Measurements from ENCODE around the gene TASP1.
"Not testable (repeated sequence)": the region's sequence is repeated elsewhere in the genome, so short reads cannot be mapped to it uniquely, and the experiment has no call there.

The TASP1 gene

GRCh38 chr20:13626724-13627123, 12.0 kb downstream of the TASP1 start:
- Mint-ChIP-seq H3K27ac (no peak overlapping the region), H3K27me3 (no peaks in the 10 kb centered on the region), H3K36me3 (ENCODE audit: low read depth) (peaks cover 16% of the 10 kb centered on the region), H3K9me3 (no peaks in the 10 kb centered on the region), H3K4me3 (no peak overlapping the region), H3K4me1 (ENCODE audit: low read depth) (no peaks in the 10 kb centered on the region)
- intact Hi-C loops (cut with micrococcal nuclease) = no loop called here

- no peak overlapping the region for H3K27ac Mint-ChIP-seq
- no peaks in the 10 kb centered on the region for H3K9me3 Mint-ChIP-seq
- intact Hi-C loops (cut with micrococcal nuclease) = no loop called here
- H3K36me3 Mint-ChIP-seq (ENCODE audit: low read depth) = peaks cover 16% of the 10 kb centered on the region
- no peak overlapping the region for H3K4me3 Mint-ChIP-seq
- no peaks in the 10 kb centered on the region for H3K4me1 Mint-ChIP-seq (ENCODE audit: low read depth)
- H3K27me3 Mint-ChIP-seq = no peaks in the 10 kb centered on the region
These were observed 13.3 kb downstream of the TASP1 start for GRCh38 chr20:13625304-13625979.

- peaks cover 25% of the 10 kb centered on the region for H3K36me3 Mint-ChIP-seq (ENCODE audit: low read depth)
- intact Hi-C loops (cut with micrococcal nuclease) = loop anchor here (10.0 kb wide), 1 partner anchor 155 kb away; no protein-coding TSS in a partner anchor
These were observed 19.3 kb downstream of the TASP1 start for GRCh38 chr20:13619415-13619814.

GRCh38 chr20:13618456-13618855, 20.3 kb downstream of the TASP1 start:
- not testable (repeated sequence) for H3K27ac Mint-ChIP-seq; H3K4me3 Mint-ChIP-seq; H3K4me1 Mint-ChIP-seq (ENCODE audit: low read depth); H3K27me3 Mint-ChIP-seq; H3K9me3 Mint-ChIP-seq
- H3K36me3 Mint-ChIP-seq (ENCODE audit: low read depth) = peaks cover 25% of the 10 kb centered on the region
- intact Hi-C loops (cut with micrococcal nuclease) = loop anchor here (10.0 kb wide), 1 partner anchor 156 kb away; no protein-coding TSS in a partner anchor

More at GRCh38 chr20:13619415-13619814, 19.3 kb downstream of the TASP1 start:
- not testable (repeated sequence) for H3K4me1 Mint-ChIP-seq (ENCODE audit: low read depth); H3K27ac Mint-ChIP-seq; H3K9me3 Mint-ChIP-seq; H3K4me3 Mint-ChIP-seq; H3K27me3 Mint-ChIP-seq

- not testable (repeated sequence) for H3K4me1 Mint-ChIP-seq (ENCODE audit: low read depth); H3K27ac Mint-ChIP-seq; H3K27me3 Mint-ChIP-seq; H3K4me3 Mint-ChIP-seq; H3K9me3 Mint-ChIP-seq
- peaks cover 23% of the 10 kb centered on the region for H3K36me3 Mint-ChIP-seq (ENCODE audit: low read depth)
- intact Hi-C loops (cut with micrococcal nuclease) = loop anchor here (10.0 kb wide), 1 partner anchor 157 kb away; no protein-coding TSS in a partner anchor
These were observed 21.1 kb downstream of the TASP1 start for GRCh38 chr20:13617585-13617984.

GRCh38 chr20:13616713-13617112, 22.0 kb downstream of the TASP1 start:
- not testable (repeated sequence) for H3K27me3 Mint-ChIP-seq; H3K4me1 Mint-ChIP-seq (ENCODE audit: low read depth); H3K4me3 Mint-ChIP-seq; H3K9me3 Mint-ChIP-seq; H3K27ac Mint-ChIP-seq
- intact Hi-C loops (cut with micrococcal nuclease) = loop anchor here (10.0 kb wide), 1 partner anchor 158 kb away; no protein-coding TSS in a partner anchor
- peaks cover 19% of the 10 kb centered on the region for H3K36me3 Mint-ChIP-seq (ENCODE audit: low read depth)

- H3K27ac Mint-ChIP-seq = no peak overlapping the region
- peaks cover 17% of the 10 kb centered on the region for H3K36me3 Mint-ChIP-seq (ENCODE audit: low read depth)
- no peaks in the 10 kb centered on the region for H3K4me1 Mint-ChIP-seq (ENCODE audit: low read depth)
- H3K9me3 Mint-ChIP-seq = no peaks in the 10 kb centered on the region
- H3K4me3 Mint-ChIP-seq = no peak overlapping the region
- intact Hi-C loops (cut with micrococcal nuclease) = loop anchor here (10.0 kb wide), 1 partner anchor 161 kb away; no protein-coding TSS in a partner anchor
- H3K27me3 Mint-ChIP-seq = no peaks in the 10 kb centered on the region
These were observed 24.8 kb downstream of the TASP1 start for GRCh38 chr20:13613917-13614316.

- no peak overlapping the region for H3K27ac Mint-ChIP-seq
- no peaks in the 10 kb centered on the region for H3K9me3 Mint-ChIP-seq
- no peaks in the 10 kb centered on the region for H3K27me3 Mint-ChIP-seq
- H3K4me3 Mint-ChIP-seq = no peak overlapping the region
- peaks cover 22% of the 10 kb centered on the region for H3K36me3 Mint-ChIP-seq (ENCODE audit: low read depth)
- intact Hi-C loops (cut with micrococcal nuclease) = loop anchor here (10.0 kb wide), 1 partner anchor 163 kb away; no protein-coding TSS in a partner anchor
- H3K4me1 Mint-ChIP-seq (ENCODE audit: low read depth) = no peaks in the 10 kb centered on the region
These were observed 27.1 kb downstream of the TASP1 start for GRCh38 chr20:13611611-13612125.

GRCh38 chr20:13610184-13610583, 28.5 kb downstream of the TASP1 start:
- Mint-ChIP-seq H3K27ac (no peak overlapping the region), H3K27me3 (no peaks in the 10 kb centered on the region), H3K4me1 (ENCODE audit: low read depth) (no peaks in the 10 kb centered on the region), H3K36me3 (ENCODE audit: low read depth) (peaks cover 15% of the 10 kb centered on the region), H3K4me3 (no peak overlapping the region), H3K9me3 (no peaks in the 10 kb centered on the region)
- intact Hi-C loops (cut with micrococcal nuclease) = loop anchor here (10.0 kb wide), 1 partner anchor 165 kb away; no protein-coding TSS in a partner anchor

- Mint-ChIP-seq H3K4me1 (ENCODE audit: low read depth) (no peaks in the 10 kb centered on the region), H3K27ac (no peak overlapping the region), H3K27me3 (no peaks in the 10 kb centered on the region), H3K36me3 (ENCODE audit: low read depth) (peaks cover 15% of the 10 kb centered on the region), H3K9me3 (no peaks in the 10 kb centered on the region), H3K4me3 (no peak overlapping the region)
- intact Hi-C loops (cut with micrococcal nuclease) = no loop called here
These were observed 30.7 kb downstream of the TASP1 start for GRCh38 chr20:13608066-13608465.

GRCh38 chr20:13593423-13593822, 45.3 kb downstream of the TASP1 start:
- H3K27me3 Mint-ChIP-seq; H3K9me3 Mint-ChIP-seq; H3K27ac Mint-ChIP-seq; intact Hi-C loops (cut with micrococcal nuclease); H3K36me3 Mint-ChIP-seq (ENCODE audit: low read depth); H3K4me3 Mint-ChIP-seq; H3K4me1 Mint-ChIP-seq (ENCODE audit: low read depth): not testable (repeated sequence)

- Mint-ChIP-seq H3K4me1 (ENCODE audit: low read depth) (peaks cover 5% of the 10 kb centered on the region), H3K36me3 (ENCODE audit: low read depth) (peaks cover 13% of the 10 kb centered on the region), H3K27ac (no peak overlapping the region), H3K9me3 (peaks cover 18% of the 10 kb centered on the region), H3K27me3 (no peaks in the 10 kb centered on the region), H3K4me3 (no peak overlapping the region)
- intact Hi-C loops (cut with micrococcal nuclease) = no loop called here
These were observed 50.7 kb downstream of the TASP1 start for GRCh38 chr20:13588049-13588448.

GRCh38 chr20:13587370-13587769, 51.4 kb downstream of the TASP1 start:
- Mint-ChIP-seq H3K27me3 (no peaks in the 10 kb centered on the region), H3K27ac (no peak overlapping the region), H3K4me1 (ENCODE audit: low read depth) (peaks cover 5% of the 10 kb centered on the region), H3K4me3 (no peak overlapping the region), H3K36me3 (ENCODE audit: low read depth) (peaks cover 13% of the 10 kb centered on the region), H3K9me3 (peaks cover 18% of the 10 kb centered on the region)
- intact Hi-C loops (cut with micrococcal nuclease) = no loop called here

GRCh38 chr20:13586133-13586532, 52.6 kb downstream of the TASP1 start:
- Mint-ChIP-seq H3K4me1 (ENCODE audit: low read depth) (peaks cover 5% of the 10 kb centered on the region), H3K36me3 (ENCODE audit: low read depth) (peaks cover 13% of the 10 kb centered on the region), H3K4me3 (no peak overlapping the region), H3K27me3 (no peaks in the 10 kb centered on the region), H3K27ac (no peak overlapping the region), H3K9me3 (peaks cover 18% of the 10 kb centered on the region)
- intact Hi-C loops (cut with micrococcal nuclease) = no loop called here

Data from dendritic cell treated with granulocyte-macrophage colony-stimulating factor and Interleukin-4, amounts not matched to agents 40 ng/mL and 50 ng/mL, for 4 days (primary cell).